IMR-90 (cell line): ENCODE results near the gene SLC38A4. TPM values are rescaled to one million over a fixed set of nuclear protein-coding genes. Genes with fewer than 3 reads are reported as not detected.

Experiments used
- ATAC-seq: fragments of 200-7000 bp; cut with Tn5 transposase; 2 replicates; pipeline ENCODE4 v1.9.1; 2020; ENCODE audit warnings: low read depth, mild to moderate bottlenecking, moderate library complexity
- BruUV-seq: library from RNA; stranded (reverse); fragments of 400-500 nt; replicated peaks from 2 replicates; lab custom pipeline; 2021; lab: Mats Ljungman, UMichigan
- CTCF ChIA-PET: fragments of 300-600 bp; formaldehyde crosslinking; extraction: SDS; loops from one replicate; lab custom pipeline; 2021; ENCODE audit warnings: antibody characterized with exemption; lab: Yijun Ruan, JAX
- POLR2A ChIA-PET: fragments of 300-600 bp; sonication (Branson Sonifier 250); formaldehyde crosslinking; loops from one replicate; lab custom pipeline; 2022; ENCODE audit warnings: antibody characterized with exemption; ENCODE audit not compliant: unreplicated experiment; lab: Charles Lee
- DNase-seq: peaks from one replicate; pipeline ENCODE4 v3.0.0; 2013
- H2AFZ ChIP-seq: replicated peaks from 2 replicates; pipeline ENCODE3; 2013; ENCODE audit warnings: low read length, mild to moderate bottlenecking; ENCODE audit not compliant: poor library complexity
- H2AK5ac ChIP-seq: 2 replicates; pipeline ENCODE4 v1.6.1; 2013; ENCODE audit warnings: low read depth, low read length, inconsistent platforms
- H2AK9ac ChIP-seq: replicated peaks from 2 replicates; pipeline ENCODE3; 2013; ENCODE audit warnings: mild to moderate bottlenecking, low read depth, low read length, moderate library complexity; ENCODE audit not compliant: poor library complexity
- H2BK120ac ChIP-seq: 2 replicates; pipeline ENCODE4 v1.6.1; 2013; ENCODE audit warnings: low read depth, low read length, inconsistent platforms
- H2BK15ac ChIP-seq: 3 replicates; pipeline ENCODE4 v1.6.1; 2013; ENCODE audit warnings: low read depth, low read length, inconsistent platforms
- H2BK20ac ChIP-seq: 2 replicates; pipeline ENCODE4 v1.6.1; 2013; ENCODE audit warnings: low read depth, mild to moderate bottlenecking, inconsistent platforms, low read length, moderate library complexity
- H2BK5ac ChIP-seq: 2 replicates; pipeline ENCODE4 v1.6.1; 2013; ENCODE audit warnings: mild to moderate bottlenecking, low read depth, low read length, inconsistent platforms; ENCODE audit not compliant: poor library complexity, severe bottlenecking
- H3K14ac ChIP-seq: replicated peaks from 2 replicates; pipeline ENCODE4 v1.6.1; 2013; ENCODE audit warnings: low read depth, low read length, inconsistent platforms
- H3K18ac ChIP-seq: 2 replicates; pipeline ENCODE4 v1.6.1; 2013; ENCODE audit warnings: low read depth, low read length, control low read depth
- H3K23ac ChIP-seq: 2 replicates; pipeline ENCODE4 v1.6.1; 2013; ENCODE audit warnings: low read depth, low read length, inconsistent platforms
- H3K27ac ChIP-seq: 2 replicates; pipeline ENCODE4 v1.5.1; 2013; ENCODE audit warnings: mild to moderate bottlenecking, control low read depth, low read length; ENCODE audit not compliant: insufficient read depth
- H3K27me3 ChIP-seq: 2 replicates; pipeline ENCODE4 v1.6.1; 2013; ENCODE audit warnings: low read length; ENCODE audit not compliant: control insufficient read depth, insufficient read depth
- H3K36me3 ChIP-seq: 2 replicates; pipeline ENCODE4 v1.6.1; 2013; ENCODE audit warnings: low read length, mixed read lengths; ENCODE audit not compliant: control insufficient read depth, insufficient read depth
- H3K4ac ChIP-seq: 2 replicates; pipeline ENCODE4 v1.6.1; 2013; ENCODE audit warnings: low read depth, low read length, inconsistent platforms
- H3K4me1 ChIP-seq: 2 replicates; pipeline ENCODE4 v1.6.1; 2013; ENCODE audit warnings: low read length, mixed read lengths; ENCODE audit not compliant: control insufficient read depth, insufficient read depth
- H3K4me2 ChIP-seq: 2 replicates; pipeline ENCODE4 v1.6.1; 2013; ENCODE audit warnings: low read depth, mild to moderate bottlenecking, control low read depth, low read length, moderate library complexity
- H3K4me3 ChIP-seq: 2 replicates; pipeline ENCODE4 v1.5.1; 2013; ENCODE audit warnings: low read depth, mild to moderate bottlenecking, control low read depth, low read length, moderate library complexity; ENCODE audit not compliant: insufficient read depth
- H3K56ac ChIP-seq: 2 replicates; pipeline ENCODE4 v1.6.1; 2013; ENCODE audit warnings: low read length, inconsistent platforms; ENCODE audit not compliant: insufficient read depth; ENCODE audit errors: extremely low read depth
- H3K79me1 ChIP-seq, 2 experiments: 2 replicates each; pipeline ENCODE4 v1.6.1; 2013; ENCODE audit warnings: low read length in 2 of 2, inconsistent platforms in 1 of 2, low read depth in 1 of 2
- H3K9ac ChIP-seq: 2 replicates; pipeline ENCODE4 v1.6.1; 2013; ENCODE audit warnings: low read depth, low read length, control low read depth
- H3K9me1 ChIP-seq: 2 replicates; pipeline ENCODE4 v1.6.1; 2013; ENCODE audit warnings: low read length, inconsistent platforms; ENCODE audit not compliant: insufficient read depth
- H3K9me3 ChIP-seq: 2 replicates; pipeline ENCODE4 v1.6.1; 2013; ENCODE audit warnings: low read length; ENCODE audit not compliant: control insufficient read depth, insufficient read depth
- H4K20me1 ChIP-seq: 2 replicates; pipeline ENCODE4 v1.6.1; 2013; ENCODE audit warnings: low read length, inconsistent platforms; ENCODE audit not compliant: insufficient read depth
- H4K5ac ChIP-seq: 2 replicates; pipeline ENCODE4 v1.6.1; 2013; ENCODE audit warnings: mild to moderate bottlenecking, low read depth, low read length, control low read depth
- H4K8ac ChIP-seq, 2 experiments: 2 replicates each; pipeline ENCODE4 v1.6.1; 2013; ENCODE audit warnings: low read depth in 2 of 2, low read length in 2 of 2, control low read depth in 1 of 2, inconsistent platforms in 1 of 2
- H4K91ac ChIP-seq: 2 replicates; pipeline ENCODE4 v1.6.1; 2013; ENCODE audit warnings: low read depth, low read length, inconsistent platforms; ENCODE audit not compliant: insufficient read depth
- BHLHE40 ChIP-seq: fragments of 150-350 bp; IDR thresholded peaks from 2 replicates; pipeline ENCODE4 v1.6.1; 2016; ENCODE audit warnings: mild to moderate bottlenecking, low read depth, low read length
- CEBPB ChIP-seq: IDR thresholded peaks from 2 replicates; pipeline ENCODE4 v1.6.1; 2012; ENCODE audit warnings: low read depth, low read length, improper control_type of control experiment
- CHD1 ChIP-seq: IDR thresholded peaks from 2 replicates; pipeline ENCODE4 v1.6.1; 2012; ENCODE audit warnings: low read depth, low read length, improper control_type of control experiment
- ELK1 ChIP-seq: fragments of 150-350 bp; IDR thresholded peaks from 2 replicates; pipeline ENCODE4 v1.6.1; 2016; ENCODE audit warnings: low read depth, mild to moderate bottlenecking, low read length, moderate library complexity, borderline replicate concordance
- FOS ChIP-seq: fragments of 150-350 bp; IDR thresholded peaks from 2 replicates; pipeline ENCODE4 v1.6.1; 2016; ENCODE audit warnings: low read depth, low read length
- MAFK ChIP-seq: IDR thresholded peaks from 2 replicates; pipeline ENCODE4 v1.6.1; 2012; ENCODE audit warnings: low read depth, low read length, improper control_type of control experiment
- MAZ ChIP-seq: IDR thresholded peaks from 2 replicates; pipeline ENCODE4 v1.6.1; 2012; ENCODE audit warnings: low read depth, mild to moderate bottlenecking, low read length, improper control_type of control experiment, moderate library complexity, borderline replicate concordance
- MXI1 ChIP-seq: IDR thresholded peaks from 2 replicates; pipeline ENCODE4 v1.6.1; 2012; ENCODE audit warnings: low read depth, mild to moderate bottlenecking, low read length, moderate library complexity, borderline replicate concordance
- NFE2L2 ChIP-seq: fragments of 150-350 bp; IDR thresholded peaks from 2 replicates; pipeline ENCODE4 v1.6.1; 2016; ENCODE audit warnings: low read depth, mild to moderate bottlenecking, low read length
- POLR2A ChIP-seq: IDR thresholded peaks from 2 replicates; pipeline ENCODE4 v1.6.1; 2012; ENCODE audit warnings: mild to moderate bottlenecking, low read depth, low read length
- RAD21 ChIP-seq: IDR thresholded peaks from 2 replicates; pipeline ENCODE4 v1.6.1; 2012; ENCODE audit warnings: low read length, improper control_type of control experiment
- RCOR1 ChIP-seq: IDR thresholded peaks from 2 replicates; pipeline ENCODE4 v1.6.1; 2012; ENCODE audit warnings: mild to moderate bottlenecking, low read length, improper control_type of control experiment; ENCODE audit not compliant: insufficient replicate concordance
- RFX5 ChIP-seq: IDR thresholded peaks from 2 replicates; pipeline ENCODE4 v1.8.0; 2012; ENCODE audit warnings: low read depth, mild to moderate bottlenecking, low read length, moderate library complexity
- SMC3 ChIP-seq: fragments of 150-350 bp; IDR thresholded peaks from 2 replicates; pipeline ENCODE4 v1.6.1; 2016; ENCODE audit warnings: low read depth, mild to moderate bottlenecking, antibody characterized with exemption, low read length, moderate library complexity
- USF2 ChIP-seq: fragments of 150-350 bp; IDR thresholded peaks from 2 replicates; pipeline ENCODE4 v1.6.1; 2017; ENCODE audit warnings: mild to moderate bottlenecking, antibody characterized with exemption, low read length, low read depth
- WGBS, 2 experiments: methylation state at CpG; one replicate each; pipeline versions ENCODE4 v1.1.5 to v1.1.7; 2013; ENCODE audit warnings: missing lambda C conversion rate in 2 of 2; ENCODE audit not compliant: insufficient read length in 1 of 2; ENCODE audit errors: extremely low coverage in 2 of 2; 5-methylcytosine and 5-hydroxymethylcytosine counted together
- dilution Hi-C: fragments of 300-500 bp; cut with HindIII; formaldehyde crosslinking; loops from one replicate; pipeline ENCODE4 v1.14.3; 2018; ENCODE audit warnings: low sequenced_read_pairs; ENCODE audit not compliant: unreplicated experiment
- in situ Hi-C: fragments of 300-500 bp; cut with MboI; formaldehyde crosslinking; loops from 3 replicates; pipeline ENCODE4 v1.14.3; 2019; ENCODE audit warnings: low sequenced_read_pairs, inconsistent platforms, mixed read lengths
- intact Hi-C: fragments of 100-400 bp; cut with micrococcal nuclease; formaldehyde crosslinking; loops from 2 replicates; pipeline ENCODE4 v1.10.0; 2022
- polyA plus RNA-seq, 3 experiments: library from polyadenylated mRNA; depleted of rRNA; stranded (reverse); fragments of >200 nt; gene quantifications; 2 replicates each; pipeline ENCODE4 v1.2.3, GENCODE V29; 2012; ENCODE audit warnings: low replicate concordance in 1 of 3
- total RNA-seq: library from RNA; depleted of rRNA; stranded (reverse); fragments of >200 nt; gene quantifications from 2 replicates; pipeline ENCODE4 v1.2.3, GENCODE V29; 2012
- TF ChIP-seq, protein P1 (sequence below): conservative IDR thresholded peaks from 2 replicates; pipeline ENCODE4 v1.5.1; 2012; ENCODE audit warnings: mild to moderate bottlenecking, low read depth, low read length, improper control_type of control experiment

SLC38A4 gene
- total and polyA plus RNA-seq, 2 of the 4 experiments (the other 2 are of a cell fraction), result 2.3 to 2.7 TPM

DNA sequence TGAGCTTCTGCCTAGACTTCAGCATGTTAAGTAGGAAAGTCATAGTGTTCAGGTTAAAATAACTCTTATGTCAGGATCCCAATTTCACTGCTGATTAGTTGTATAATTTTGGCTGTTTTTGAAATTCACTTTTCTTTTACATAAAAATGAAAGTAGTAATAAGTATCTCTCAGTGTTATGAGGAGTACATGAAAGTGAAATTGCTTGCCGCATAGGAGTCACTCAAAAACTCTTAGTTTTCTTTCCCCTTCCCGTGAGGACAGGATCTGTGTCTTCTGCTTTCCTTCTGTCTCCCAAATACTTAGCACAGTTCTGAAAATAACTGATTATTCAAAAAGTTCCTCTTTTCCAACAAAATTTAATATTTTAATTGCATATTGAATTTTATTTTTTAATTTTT lies 100.5 kb downstream of the SLC38A4 start:
- Histone ChIP-seq H3K27ac (no peak overlapping the region), H2BK120ac (no peak overlapping the region), H3K4me2 (no peak overlapping the region), H3K36me3 (no peaks in the 10 kb centered on the region), H2AFZ (no peak overlapping the region), H4K20me1 (no peaks in the 10 kb centered on the region), H4K91ac (no peak overlapping the region), H3K9me1 (no peaks in the 10 kb centered on the region), H2BK20ac (no peak overlapping the region), H3K9ac (no peak overlapping the region), H3K18ac (no peak overlapping the region), H2AK9ac (no peak overlapping the region), H2BK5ac (no peak overlapping the region), H2AK5ac (no peak overlapping the region), H3K9me3 (no peaks in the 10 kb centered on the region), H3K27me3 (no peaks in the 10 kb centered on the region; the same call in 1 of the 2 replicates), H3K14ac (no peak overlapping the region), H3K4me1 (no peaks in the 10 kb centered on the region; the same call in 1 of the 2 replicates), H4K8ac (no peak overlapping the region), H3K79me1 (no peaks in the 10 kb centered on the region), H2BK15ac (no peak overlapping the region), H3K23ac (no peak overlapping the region), H3K4me3 (no peak overlapping the region), H3K4ac (no peak overlapping the region), H4K5ac (no peak overlapping the region), H3K56ac (no peak overlapping the region)
- ATAC-seq, result no peak
- in situ Hi-C loops, result no loop called here
- BruUV-seq, result no TSS peak
- no CpG with 5 or more reads among the region's 2 CpGs for WGBS, 2 experiments
- intact Hi-C loops, result no loop called here
- CTCF ChIA-PET, result no interaction called here
- POLR2A ChIA-PET, result no interaction called here
- dilution Hi-C loops, result no loop called here
- no peak for DNase-seq
- TF ChIP-seq POLR2A (no peak), USF2 (no peak), BHLHE40 (no peak), ELK1 (no peak), CEBPB (no peak), SMC3 (no peak), RAD21 (no peak), MAZ (no peak), RFX5 (no peak), MXI1 (no peak), MAFK (no peak), FOS (no peak), RCOR1 (no peak), CHD1 (no peak), NFE2L2 (no peak)
- TF ChIP-seq, protein P1, sequence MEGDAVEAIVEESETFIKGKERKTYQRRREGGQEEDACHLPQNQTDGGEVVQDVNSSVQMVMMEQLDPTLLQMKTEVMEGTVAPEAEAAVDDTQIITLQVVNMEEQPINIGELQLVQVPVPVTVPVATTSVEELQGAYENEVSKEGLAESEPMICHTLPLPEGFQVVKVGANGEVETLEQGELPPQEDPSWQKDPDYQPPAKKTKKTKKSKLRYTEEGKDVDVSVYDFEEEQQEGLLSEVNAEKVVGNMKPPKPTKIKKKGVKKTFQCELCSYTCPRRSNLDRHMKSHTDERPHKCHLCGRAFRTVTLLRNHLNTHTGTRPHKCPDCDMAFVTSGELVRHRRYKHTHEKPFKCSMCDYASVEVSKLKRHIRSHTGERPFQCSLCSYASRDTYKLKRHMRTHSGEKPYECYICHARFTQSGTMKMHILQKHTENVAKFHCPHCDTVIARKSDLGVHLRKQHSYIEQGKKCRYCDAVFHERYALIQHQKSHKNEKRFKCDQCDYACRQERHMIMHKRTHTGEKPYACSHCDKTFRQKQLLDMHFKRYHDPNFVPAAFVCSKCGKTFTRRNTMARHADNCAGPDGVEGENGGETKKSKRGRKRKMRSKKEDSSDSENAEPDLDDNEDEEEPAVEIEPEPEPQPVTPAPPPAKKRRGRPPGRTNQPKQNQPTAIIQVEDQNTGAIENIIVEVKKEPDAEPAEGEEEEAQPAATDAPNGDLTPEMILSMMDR, result no peak
